CMK (cell line): Measurements from ENCODE around the gene SETD5.
A peak's percentile ranks its signal among the peaks of the same experiment; 100 is the strongest.

ENCODE experiments used
- DNase-seq: peaks from one replicate; pipeline ENCODE4 v3.0.0-alpha.2; 2010; ENCODE audit warnings: low read depth

The SETD5 gene

DNA sequence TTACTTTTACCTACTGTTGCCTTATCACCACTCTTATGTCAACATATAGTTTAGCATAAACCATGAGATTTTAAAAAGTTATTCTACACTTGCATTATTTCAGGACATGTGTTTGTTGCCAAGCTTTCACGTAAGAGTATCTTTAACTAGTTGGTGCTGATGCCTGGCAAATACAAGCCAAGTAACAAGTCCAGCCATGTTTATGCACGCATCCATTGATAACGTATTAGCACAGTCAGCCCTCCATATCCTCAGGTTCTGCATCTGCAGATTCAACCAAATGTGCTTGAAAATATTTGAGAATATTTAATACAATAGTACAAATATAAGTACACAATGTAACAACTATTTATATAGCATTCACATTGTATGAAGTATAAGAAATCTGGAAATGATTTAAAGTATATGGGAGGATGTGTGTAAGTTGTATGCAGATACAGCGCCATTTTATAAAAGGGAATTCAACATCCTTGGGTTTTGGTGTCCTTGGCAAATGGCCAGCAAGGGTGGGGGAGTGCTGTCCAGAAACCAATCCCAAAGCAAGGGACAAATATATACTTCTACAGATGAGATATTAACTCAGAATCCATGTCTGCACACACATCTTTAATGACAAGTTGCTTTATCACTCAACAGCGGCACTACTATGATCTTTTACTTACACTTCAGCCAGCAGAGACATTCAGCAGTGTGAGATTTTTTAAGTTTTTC, 8.7 kb upstream of the SETD5 start:
- DNase-seq: no peak

DNA sequence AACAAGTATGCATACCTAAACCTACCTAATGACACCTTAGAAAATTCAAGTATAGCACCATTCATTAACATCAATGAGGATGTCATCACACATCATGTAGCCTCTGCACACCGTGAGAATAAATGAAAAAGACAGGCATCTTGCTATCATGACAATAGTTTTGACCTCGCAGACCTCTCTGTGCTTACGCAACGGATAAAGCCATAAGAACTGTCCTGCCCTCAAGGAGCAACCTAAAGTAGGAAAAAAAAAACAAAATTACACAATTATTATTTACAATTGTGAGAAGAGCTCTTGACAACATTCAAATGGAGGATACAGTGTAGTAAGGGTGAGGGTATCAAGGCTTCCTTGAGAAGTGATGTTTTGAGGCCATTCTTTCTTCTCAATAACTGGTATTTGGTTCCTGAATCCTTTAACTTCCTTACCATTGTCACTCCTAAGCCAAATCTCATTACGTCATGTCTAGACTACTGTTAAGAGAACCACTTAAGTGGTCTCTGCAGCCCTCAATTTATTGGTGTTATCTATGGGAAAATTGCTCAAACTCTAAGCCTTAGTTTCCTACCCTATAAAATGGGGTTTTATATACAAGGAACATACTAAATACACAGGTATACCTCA, 7.0 kb upstream of the SETD5 start:
- no peak for DNase-seq

DNA sequence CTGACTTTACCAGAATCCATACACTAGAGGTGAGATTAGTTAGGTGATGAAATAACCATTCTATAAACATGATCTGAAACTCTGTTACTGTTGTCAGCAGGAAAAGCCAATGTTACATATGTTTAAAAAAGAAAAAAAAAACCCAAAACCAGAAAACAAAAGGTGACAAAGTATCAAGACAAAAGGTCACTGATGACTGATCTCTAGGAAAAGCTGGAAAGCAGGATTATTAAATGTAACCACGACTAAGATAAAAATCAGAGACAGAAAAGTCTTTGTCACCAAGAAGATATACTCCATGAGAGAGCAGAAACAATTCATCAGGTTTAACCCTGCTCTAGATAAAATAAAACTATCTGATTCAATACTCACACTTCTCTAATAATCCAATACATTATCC, 5.4 kb upstream of the SETD5 start:
- DNase-seq: no peak

DNA sequence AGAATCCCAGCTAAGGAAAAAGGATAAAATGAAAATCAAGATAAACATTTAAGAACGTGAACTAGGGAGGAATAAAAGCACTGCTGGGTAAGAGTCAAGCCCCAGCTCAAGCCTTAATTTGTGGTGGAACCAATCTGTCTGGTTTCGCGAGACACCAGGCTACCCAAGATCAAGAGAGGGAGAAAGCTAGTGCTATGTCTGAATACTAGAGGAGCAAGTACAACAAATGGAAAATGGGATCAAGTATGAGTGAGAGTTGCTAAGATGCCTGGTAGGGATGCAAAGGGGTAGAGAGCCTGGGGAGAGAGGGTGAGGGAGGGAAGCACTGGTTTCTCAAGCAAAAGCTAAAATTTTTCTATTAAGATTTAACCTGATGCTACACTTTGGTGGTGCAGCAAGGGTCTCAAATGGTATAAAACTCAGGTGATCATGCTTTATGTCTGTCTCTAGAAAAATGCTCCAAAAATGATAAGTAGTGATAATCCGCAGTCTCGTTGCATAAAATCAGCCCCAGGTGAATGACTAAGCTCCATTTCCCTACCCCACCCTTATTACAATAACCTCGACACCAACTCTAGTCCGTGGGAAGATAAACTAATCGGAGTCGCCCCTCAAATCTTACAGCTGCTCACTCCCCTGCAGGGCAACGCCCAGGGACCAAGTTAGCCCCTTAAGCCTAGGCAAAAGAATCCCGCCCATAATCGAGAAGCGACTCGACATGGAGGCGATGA, 1.7 kb upstream of the SETD5 start:
- no peak for DNase-seq

DNA sequence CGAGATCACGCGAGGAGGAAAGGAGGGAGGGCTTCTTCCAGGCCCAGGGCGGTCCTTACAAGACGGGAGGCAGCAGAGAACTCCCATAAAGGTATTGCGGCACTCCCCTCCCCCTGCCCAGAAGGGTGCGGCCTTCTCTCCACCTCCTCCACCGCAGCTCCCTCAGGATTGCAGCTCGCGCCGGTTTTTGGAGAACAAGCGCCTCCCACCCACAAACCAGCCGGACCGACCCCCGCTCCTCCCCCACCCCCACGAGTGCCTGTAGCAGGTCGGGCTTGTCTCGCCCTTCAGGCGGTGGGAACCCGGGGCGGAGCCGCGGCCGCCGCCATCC, 1.1 kb upstream of the SETD5 start:
- peak; percentile 86 for DNase-seq

DNA sequence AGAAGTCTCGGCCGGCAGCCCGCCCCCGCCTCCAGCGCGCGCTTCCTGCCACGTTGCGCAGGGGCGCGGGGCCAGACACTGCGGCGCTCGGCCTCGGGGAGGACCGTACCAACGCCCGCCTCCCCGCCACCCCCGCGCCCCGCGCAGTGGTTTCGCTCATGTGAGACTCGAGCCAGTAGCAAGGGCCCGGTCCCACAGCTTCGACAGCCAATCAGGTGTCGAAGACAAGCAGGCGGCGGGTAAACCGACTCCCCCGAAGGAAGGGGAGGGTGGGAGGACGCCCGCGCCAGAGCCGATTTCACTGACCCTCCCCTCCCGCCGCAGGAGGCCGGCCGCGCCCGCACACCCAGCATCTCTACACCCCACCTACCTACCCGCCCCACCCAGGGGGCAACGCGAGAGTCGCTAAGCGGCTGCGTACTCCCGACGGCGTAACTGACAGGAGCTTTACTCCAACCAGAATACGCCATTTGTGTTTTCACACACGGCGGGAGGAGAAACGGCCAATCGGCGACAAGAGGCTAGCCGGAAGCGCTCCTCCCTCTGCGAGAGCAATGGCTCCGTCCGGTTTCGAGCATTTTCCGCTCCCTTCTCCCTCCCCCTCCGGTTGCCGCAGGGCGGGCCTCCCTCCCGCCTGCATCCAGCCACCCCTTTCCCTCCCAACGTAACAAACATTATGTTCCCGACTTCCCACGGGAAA, 633 bp upstream of the SETD5 start:
- peak; percentile 97 for DNase-seq

DNA sequence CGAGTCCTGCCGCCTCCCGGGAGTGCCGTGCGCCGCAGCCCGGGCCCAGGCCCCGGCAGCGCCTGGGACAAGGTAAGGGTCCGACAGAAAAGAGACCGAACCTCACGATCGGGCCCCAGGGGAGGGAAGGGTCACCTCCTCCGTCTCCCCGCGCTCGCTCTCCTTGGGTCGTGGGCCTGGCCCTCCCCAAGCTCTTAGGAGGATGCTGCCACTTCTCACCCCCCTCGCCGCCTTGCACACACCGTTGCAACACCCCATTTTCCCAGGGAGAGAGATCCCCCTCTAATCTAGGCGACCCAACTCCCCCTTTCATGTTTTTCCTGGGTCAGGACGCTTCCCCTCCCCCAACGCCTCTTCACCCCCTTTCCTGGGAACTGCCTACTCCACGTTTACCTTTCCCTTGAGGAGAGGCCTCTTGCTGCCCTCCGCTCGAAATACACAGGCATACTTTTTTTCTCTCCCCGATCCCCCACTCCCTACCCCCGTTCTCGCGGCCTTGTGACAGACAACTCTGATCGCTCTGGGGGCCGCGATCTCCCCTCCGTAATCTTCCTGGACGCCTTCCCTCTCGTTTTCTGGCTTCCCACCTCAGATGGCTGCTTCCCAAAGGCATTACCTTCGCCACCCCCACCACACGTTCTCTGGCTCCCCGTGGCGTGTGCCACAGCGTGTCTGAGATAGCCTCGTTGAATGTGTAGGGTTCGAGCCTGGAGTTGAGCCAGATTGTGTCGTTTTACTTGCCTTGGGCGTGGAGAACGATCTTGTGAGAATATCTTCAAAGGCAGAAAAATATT, 688 bp downstream of the SETD5 start:
- no peak for DNase-seq

DNA sequence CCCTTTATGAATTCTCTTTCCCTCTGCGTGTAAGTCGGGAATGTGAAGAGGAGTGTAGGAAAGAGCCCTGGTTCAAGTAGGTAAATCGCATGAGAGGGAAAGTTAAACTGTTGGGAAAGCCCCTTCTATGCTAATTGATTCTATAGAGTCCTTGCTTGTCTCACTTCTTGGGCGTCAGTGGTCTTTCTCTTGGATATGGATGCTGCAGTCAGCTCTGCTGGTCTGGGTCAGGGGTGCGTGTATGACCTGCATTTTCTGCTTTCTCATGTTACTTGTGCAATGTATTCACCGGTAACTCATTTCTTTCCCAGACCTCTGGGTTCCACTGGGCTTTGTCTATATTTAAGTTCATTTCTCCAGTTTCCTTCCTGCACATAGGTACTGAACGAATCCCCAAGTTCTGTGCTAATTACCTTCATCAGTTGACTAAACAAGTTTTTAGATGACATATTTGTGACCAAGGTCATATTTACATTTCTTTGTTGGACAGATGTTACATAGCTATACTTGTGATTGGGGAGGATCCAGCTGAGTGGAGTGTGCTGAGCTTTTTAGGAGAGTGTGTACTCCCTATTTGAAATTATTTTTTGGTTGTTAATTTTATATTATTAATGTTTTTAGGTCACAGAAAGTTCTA, 1.4 kb downstream of the SETD5 start:
- DNase-seq: no peak

DNA sequence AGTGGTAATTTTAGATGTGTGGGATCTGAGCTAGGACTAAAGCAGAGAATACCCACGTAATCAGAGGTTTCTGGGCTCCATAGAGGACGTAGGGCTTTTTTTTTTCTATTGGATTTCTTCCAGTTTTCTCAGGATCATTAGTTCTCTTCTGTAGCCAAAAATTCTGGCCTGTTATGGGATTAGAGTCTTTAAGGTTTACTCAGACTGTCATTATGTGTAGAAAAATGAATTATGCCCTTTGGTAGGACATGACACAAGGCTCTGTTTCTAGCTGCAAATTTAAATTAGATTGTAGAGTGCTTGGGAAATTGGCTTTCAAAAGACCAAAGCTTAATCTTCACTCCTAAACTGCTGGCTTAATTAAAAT, 1.9 kb downstream of the SETD5 start:
- DNase-seq: no peak

DNA sequence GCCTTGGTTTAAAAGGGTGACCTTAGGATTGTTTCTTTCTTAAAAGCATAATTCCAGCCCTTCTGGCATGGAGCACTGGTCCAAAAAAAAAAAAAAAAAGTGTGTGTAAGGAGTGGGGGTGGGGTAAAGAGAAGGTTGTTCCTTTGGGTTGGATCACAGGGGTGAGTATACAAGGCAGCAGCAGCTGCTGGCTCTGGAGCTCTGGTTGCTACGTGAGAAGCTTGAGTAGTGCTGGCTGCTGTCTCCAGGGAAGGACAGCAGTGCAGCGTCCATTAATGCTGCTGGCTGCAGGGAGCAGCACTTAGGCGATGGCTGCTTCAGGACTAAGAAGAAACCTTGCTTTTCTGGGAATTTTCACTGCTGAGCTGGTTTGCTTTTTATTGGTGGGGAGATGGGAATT, 2.3 kb downstream of the SETD5 start:
- DNase-seq: no peak

DNA sequence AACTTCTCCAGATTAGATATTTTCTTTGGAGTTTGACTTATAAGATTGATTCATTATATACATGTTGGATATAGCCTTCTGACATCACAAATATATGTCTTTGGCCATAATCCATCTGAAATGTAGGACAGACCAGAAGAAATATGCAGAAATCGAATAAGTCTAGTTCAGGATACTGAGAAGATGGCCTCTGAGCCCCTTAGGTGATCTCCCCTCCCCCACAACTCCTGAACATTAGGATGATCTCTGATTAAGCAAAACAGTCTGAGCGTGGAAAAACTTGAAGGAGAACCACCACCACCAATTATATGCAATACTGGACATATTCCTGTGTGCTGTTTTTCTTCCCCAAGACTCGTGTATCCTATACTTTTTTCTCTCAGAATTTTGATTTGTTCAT, 3.2 kb downstream of the SETD5 start:
- no peak for DNase-seq

DNA sequence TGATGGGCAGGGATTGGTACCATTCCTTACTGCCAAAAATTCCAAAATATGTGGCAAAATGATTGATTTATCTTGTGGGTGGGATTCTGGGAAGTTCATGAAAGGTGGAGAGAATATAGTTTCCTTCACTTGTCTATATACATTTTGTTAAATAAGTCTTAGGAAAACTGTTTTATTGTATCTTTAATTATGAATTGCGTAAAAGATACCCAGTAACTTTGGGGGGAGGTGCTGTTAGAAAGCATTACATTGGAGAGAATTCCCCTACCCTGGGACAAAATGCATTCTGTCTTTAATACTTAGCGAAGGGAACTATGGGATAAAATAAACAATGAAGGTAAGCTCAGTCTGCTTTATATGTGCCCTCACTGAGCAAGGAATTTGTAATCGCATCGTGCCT, 4.6 kb downstream of the SETD5 start:
- DNase-seq: no peak

DNA sequence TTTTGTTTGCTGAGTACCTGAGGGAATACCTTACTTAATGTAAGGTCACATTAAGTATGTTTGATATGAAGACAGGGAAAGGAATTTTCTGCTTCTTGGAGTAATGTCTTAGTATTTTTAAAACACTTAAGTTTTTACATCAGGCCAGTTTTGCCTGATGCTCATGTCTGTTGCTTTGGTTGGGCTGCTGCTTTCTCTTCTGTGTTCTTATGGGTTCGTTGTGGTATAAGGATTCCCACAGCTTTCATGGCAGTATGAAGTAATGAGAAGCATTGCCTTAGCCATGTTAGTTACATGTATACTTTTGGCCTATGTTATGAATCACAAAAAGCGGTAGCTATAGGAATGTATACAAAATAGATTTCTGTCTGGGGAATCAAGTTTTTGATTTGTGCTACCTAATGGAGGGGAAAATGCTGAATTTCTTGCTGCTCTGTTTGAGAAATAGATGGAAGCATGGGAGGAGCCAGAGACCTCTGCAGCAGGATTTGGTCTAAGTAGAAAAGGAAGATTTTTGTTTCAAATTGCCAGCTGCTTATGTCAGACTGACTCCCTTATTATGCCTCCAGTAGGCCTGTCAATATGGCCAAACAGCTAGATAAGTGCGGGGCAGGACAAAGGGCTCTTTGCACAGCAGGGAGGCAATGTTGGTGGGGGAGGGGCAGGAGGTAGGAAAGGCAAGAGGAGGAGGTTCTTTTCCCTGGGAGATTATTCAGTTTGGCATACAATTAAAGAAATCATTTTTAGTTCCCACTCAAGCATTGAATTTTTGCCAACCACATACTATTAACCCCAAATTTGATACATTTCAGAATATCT, 5.2 kb downstream of the SETD5 start:
- no peak for DNase-seq

DNA sequence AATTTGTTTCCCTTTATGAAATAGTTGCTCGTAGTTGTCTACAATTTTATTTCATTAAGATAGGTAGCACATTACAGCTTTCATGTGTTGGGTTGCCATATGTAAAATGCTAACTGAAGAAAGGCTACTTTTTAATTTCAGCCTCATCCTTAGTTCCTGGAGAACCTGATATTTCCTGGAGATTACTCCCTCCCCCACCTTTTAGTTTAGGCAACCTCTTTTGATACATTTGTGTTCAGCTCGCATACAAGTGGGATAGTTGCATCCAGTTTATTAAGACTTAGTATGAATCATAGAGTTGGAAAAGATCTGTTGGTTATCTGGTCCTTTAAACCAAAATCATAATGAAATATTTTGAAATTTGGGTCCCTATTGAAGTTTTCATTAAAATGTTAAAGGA, 6.0 kb downstream of the SETD5 start:
- DNase-seq: no peak

DNA sequence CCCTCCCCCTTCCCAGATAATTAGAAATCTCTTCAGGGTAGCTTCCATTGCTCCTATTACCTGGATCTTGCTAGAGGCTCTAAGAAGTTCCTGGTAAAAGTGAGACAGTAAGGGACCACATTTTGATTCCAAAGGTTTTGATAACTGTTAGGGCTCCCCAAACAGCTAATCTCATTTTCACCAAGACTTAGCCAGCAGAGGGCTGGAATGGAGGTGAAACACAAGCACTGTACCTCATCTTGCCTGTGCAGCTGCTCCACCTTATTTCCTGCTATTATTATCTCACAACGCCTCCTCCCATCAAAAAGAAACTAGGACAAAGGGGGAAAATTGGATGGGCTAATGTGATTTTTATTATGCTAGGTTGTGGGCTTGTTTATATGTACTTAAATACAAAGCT, 7.3 kb downstream of the SETD5 start:
- DNase-seq: no peak

DNA sequence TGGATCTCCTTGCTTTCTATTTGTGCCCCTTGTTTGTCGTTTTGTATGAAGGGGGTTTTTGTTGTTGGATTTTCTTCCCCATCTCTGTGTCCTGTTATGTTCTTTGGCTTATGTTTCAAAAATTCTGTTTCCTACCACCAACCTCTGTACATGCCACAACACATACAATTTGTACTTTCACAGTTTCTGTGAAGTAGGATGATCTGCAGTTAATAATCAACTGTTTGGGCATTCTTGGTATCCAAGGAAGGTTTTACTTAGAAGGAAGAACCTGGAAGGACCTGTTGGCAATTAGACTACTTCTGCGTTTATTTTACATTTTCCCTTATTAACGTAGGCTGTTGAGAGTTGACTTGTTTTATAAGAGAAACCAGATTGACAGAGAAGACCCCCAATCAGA, 8.3 kb downstream of the SETD5 start:
- no peak for DNase-seq

DNA sequence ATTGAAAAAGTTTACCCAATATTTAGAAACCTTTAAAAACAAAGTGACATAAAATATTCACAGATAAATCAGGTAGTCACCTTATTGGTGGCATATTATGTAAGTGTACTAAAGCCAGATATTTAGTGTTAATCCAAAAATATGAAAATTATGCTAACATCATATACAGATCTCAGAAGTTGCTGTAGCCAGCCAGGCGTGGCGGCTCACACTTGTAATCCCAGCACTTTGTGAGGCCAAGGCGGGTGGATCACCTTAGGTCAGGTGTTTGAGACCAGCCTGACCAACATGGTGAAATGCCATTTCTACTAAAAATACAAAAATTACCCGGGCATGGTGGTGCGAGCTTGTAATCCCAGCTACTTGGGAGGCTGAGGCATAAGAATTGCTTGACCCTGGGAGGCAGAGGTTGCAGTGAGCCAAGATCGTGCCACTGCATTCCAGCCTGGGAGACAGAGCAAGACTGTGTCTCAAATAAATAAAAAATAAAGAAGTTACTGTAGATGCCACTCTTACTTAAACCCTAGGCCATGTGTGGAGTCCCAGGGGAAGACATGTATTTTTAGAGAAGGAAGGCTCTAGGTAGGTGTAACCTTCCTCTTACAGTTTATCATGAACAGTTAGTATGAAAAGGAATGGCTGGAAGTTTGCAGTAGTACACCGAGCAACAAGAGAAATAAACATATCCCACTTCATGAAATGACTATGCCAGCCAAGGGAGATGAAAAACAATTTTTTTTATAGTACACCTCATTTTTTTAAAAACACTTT, 9.6 kb downstream of the SETD5 start:
- DNase-seq: no peak

DNA sequence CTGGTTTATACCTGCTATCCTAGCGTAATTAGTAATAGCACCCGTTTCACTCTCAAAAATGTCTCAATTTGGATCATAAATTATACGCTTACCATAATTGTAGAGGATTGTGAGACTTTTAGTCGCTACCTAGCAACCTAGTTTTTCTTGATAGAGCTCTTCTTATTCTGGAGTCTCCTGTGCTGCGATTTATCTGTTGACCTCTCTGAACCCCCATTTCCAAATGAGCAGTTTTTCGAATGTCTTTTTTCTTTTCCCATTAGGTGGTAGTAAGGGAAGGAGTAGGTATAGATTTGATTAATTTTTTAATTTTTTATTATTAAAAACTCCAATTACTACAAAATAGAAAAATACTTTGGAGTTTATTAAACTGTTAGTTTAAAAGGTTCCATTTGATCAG, 10.6 kb downstream of the SETD5 start:
- DNase-seq: no peak

DNA sequence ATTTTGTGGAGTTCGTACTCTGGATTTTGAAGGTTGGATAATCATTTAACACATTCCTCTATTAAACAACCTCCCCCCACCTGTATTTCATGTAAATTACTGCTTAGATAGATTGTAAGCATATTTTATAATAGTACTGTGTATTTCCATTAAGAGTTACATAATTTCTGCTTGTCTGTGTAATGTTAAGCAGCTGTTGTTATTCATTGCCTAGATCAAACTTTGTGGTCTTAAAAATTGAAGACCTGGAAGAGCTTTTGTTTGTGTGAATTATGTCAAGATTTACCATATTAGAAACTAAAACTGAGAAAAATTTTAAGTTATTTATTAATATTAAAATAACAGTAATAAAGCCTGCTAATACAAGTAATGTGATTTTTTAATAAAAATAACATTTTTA, 11.1 kb downstream of the SETD5 start:
- no peak for DNase-seq
